ENCODE measurements around the gene LAIR2.

GRCh38 chr19:54464044-54464629 lies 38.5 kb upstream of the LAIR2 start:
- TF ChIP-seq CTCF (conservative IDR thresholded peaks at IDR 0.05 in 1 of 2, IDR thresholded peaks at IDR 0.05 in 1 of 2; ENCODE audit: low read depth in 1 of 2, low read length in 2 of 2) (no peak), EZH2 (IDR thresholded peaks at IDR 0.05; ENCODE audit: low read length, missing control alignments) (no peak)
